Measurements from ENCODE around the gene IMPACT. TPM values are rescaled to one million over a fixed set of nuclear protein-coding genes. Genes with fewer than 3 reads are reported as not detected.

IMPACT gene
- total and polyA plus RNA-seq, 2 donors: 17.1 to 17.5 TPM

- 89% methylated on average over 7 of the region's 7 CpGs for WGBS
- no peak overlapping the region for H3K4me3 ChIP-seq (ENCODE audit: low read length in 2 of 2)
- H3K9me3 ChIP-seq (ENCODE audit: control insufficient read depth in 2 of 2, insufficient read depth in 1 of 2, low read length in 1 of 2): no peaks in the 10 kb centered on the region
- H3K36me3 ChIP-seq (ENCODE audit: control insufficient read depth in 2 of 2, insufficient read depth in 2 of 2, low read length in 1 of 2): no peaks in the 10 kb centered on the region
- no peaks in the 10 kb centered on the region for H3K4me1 ChIP-seq (ENCODE audit: control insufficient read depth in 2 of 2, insufficient read depth in 2 of 2, low read length in 2 of 2)
- no peak overlapping the region for H3K27ac ChIP-seq (ENCODE audit: low read depth in 1 of 2, low read length in 1 of 2)
- DNase-seq (ENCODE audit: low read depth in 6 of 9, low spot score in 9 of 9): no peak
- H3K27me3 ChIP-seq (ENCODE audit: control insufficient read depth in 2 of 2, insufficient read depth in 1 of 2, low read length in 1 of 2): no peaks in the 10 kb centered on the region
Observed at GRCh38 chr18:24479371-24479770, 52.9 kb downstream of the IMPACT start.

DNA sequence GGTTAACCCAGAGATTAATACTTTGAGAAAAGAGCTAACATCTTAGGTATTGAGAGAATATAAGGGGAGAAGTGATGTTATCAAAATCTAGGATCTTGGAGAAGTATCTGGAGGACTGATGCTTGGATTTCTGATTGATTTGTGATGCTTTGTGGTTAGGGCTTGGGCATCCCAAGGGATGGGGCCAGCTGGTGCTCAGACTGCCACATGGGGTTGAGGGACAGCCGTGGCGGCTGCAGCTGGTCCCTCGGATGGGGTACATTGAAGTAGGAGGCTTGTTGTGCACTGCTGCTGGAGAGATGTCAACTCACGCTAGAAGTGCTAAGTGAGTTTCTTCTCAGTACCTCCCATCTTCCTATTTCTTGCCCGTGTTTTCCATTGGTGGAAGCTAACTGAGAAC, 56.4 kb downstream of the IMPACT start:
- 97% methylated on average over 5 of the region's 5 CpGs for WGBS
- Histone ChIP-seq H3K36me3 (ENCODE audit: control insufficient read depth in 2 of 2, insufficient read depth in 2 of 2, low read length in 1 of 2) (no peaks in the 10 kb centered on the region), H3K9me3 (ENCODE audit: control insufficient read depth in 2 of 2, insufficient read depth in 1 of 2, low read length in 1 of 2) (no peaks in the 10 kb centered on the region), H3K4me1 (ENCODE audit: control insufficient read depth in 2 of 2, insufficient read depth in 2 of 2, low read length in 2 of 2) (no peaks in the 10 kb centered on the region), H3K4me3 (ENCODE audit: low read length in 2 of 2) (no peak overlapping the region), H3K27me3 (ENCODE audit: control insufficient read depth in 2 of 2, insufficient read depth in 1 of 2, low read length in 1 of 2) (peaks cover 0 to 2% of the 10 kb centered on the region in 2 donors), H3K27ac (ENCODE audit: low read depth in 1 of 2, low read length in 1 of 2) (no peak overlapping the region)
- DNase-seq (ENCODE audit: low read depth in 6 of 9, low spot score in 9 of 9): no peak

- H3K27me3 ChIP-seq (ENCODE audit: control insufficient read depth in 2 of 2, insufficient read depth in 1 of 2, low read length in 1 of 2): peaks cover 0 to 2% of the 10 kb centered on the region in 2 donors
- DNase-seq (ENCODE audit: low read depth in 6 of 9, low spot score in 9 of 9): no peak
- H3K36me3 ChIP-seq (ENCODE audit: control insufficient read depth in 2 of 2, insufficient read depth in 2 of 2, low read length in 1 of 2): no peaks in the 10 kb centered on the region
- WGBS: 98% methylated on average over 3 of the region's 3 CpGs
- H3K9me3 ChIP-seq (ENCODE audit: control insufficient read depth in 2 of 2, insufficient read depth in 1 of 2, low read length in 1 of 2): no peaks in the 10 kb centered on the region
- no peaks in the 10 kb centered on the region for H3K4me1 ChIP-seq (ENCODE audit: control insufficient read depth in 2 of 2, insufficient read depth in 2 of 2, low read length in 2 of 2)
- no peak overlapping the region for H3K27ac ChIP-seq (ENCODE audit: low read depth in 1 of 2, low read length in 1 of 2)
- H3K4me3 ChIP-seq (ENCODE audit: low read length in 2 of 2): no peak overlapping the region
Observed at GRCh38 chr18:24485681-24486080, 59.2 kb downstream of the IMPACT start.

DNA sequence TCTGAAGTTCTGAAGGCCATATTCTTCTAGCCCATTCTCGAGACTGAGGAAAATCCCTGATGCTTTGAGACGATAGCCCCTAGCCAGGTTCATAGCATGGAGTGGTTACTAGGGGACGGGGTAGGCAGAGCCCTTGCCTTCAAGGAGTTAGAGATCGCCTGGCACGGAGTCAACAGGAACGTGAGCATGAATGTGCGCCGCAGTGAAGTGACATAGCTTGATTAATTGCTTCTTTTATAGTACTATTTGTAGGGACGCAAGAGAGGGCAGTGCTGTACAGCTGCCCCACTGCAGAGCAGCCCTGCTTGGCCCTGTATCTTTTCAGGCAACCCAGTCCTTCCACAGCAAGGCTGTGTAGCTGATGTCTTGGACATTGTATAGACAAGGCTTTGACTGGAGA, 60.2 kb downstream of the IMPACT start:
- H3K27ac ChIP-seq (ENCODE audit: low read depth in 1 of 2, low read length in 1 of 2): no peak overlapping the region
- H3K27me3 ChIP-seq (ENCODE audit: control insufficient read depth in 2 of 2, insufficient read depth in 1 of 2, low read length in 1 of 2): peaks cover 0 to 2% of the 10 kb centered on the region in 2 donors
- H3K36me3 ChIP-seq (ENCODE audit: control insufficient read depth in 2 of 2, insufficient read depth in 2 of 2, low read length in 1 of 2): no peaks in the 10 kb centered on the region
- peaks cover under 1 to 1% of the 10 kb centered on the region in 2 donors for H3K4me1 ChIP-seq (ENCODE audit: control insufficient read depth in 2 of 2, insufficient read depth in 2 of 2, low read length in 2 of 2)
- H3K4me3 ChIP-seq (ENCODE audit: low read length in 2 of 2): no peak overlapping the region
- no peak for DNase-seq (ENCODE audit: low read depth in 6 of 9, low spot score in 9 of 9)
- no peaks in the 10 kb centered on the region for H3K9me3 ChIP-seq (ENCODE audit: control insufficient read depth in 2 of 2, insufficient read depth in 1 of 2, low read length in 1 of 2)
- 81% methylated on average over 9 of the region's 9 CpGs for WGBS

DNA sequence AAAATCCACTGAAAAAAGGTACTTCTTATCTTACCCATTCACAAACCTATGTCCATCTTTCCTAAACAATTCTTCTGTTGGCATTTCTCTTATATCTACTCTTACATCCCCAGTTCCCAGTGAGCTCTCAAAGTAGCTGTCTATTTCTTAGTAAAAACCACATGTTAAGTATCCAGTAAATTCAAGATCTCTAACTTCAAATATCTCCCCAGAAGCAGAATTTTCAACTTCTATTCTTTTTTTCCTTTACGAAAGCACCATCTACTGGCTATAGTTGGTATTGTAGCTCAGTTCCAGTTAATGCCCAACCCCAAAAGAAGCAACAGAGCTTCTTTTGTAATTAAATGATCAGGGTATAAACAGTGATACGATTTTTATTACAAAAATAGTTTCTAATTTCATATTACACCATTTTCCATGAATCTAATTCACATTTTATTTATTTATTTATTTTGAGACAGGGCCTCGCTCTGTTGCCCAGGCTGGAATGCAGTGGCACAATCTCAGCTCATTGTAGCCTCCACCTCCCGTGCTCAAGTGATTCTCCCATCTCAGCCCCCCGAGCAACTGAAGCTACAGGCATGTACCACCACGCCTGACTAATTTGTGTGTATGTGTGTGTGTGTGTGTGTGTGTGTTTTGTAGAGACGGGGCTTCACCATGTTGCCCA, 62.5 kb downstream of the IMPACT start:
- DNase-seq (ENCODE audit: low read depth in 6 of 9, low spot score in 9 of 9): peak in 7 of 9 donors; percentile 13 to 75 (median 47)

DNA sequence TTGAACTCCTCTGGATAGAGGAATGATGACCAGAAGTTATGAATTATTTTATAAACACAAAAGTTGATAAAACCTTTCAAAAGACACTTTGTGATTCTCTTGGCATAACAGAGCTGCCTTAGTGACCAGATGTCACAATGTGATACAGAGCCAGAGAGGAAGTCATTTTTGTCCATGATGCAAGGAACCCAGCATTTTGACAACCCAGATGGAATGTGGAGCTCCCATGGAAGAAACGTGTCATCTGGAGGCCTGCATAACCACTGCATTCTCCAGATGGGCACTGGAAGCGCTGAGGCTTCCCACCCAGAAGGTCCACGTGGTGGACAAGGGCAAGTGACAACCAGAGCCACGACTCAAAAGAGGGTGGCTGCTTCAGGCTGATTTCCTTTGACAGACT, 64.1 kb downstream of the IMPACT start:
- Histone ChIP-seq H3K27me3 (ENCODE audit: control insufficient read depth in 2 of 2, insufficient read depth in 1 of 2, low read length in 1 of 2) (peaks cover 0 to 2% of the 10 kb centered on the region in 2 donors), H3K36me3 (ENCODE audit: control insufficient read depth in 2 of 2, insufficient read depth in 2 of 2, low read length in 1 of 2) (no peaks in the 10 kb centered on the region), H3K9me3 (ENCODE audit: control insufficient read depth in 2 of 2, insufficient read depth in 1 of 2, low read length in 1 of 2) (no peaks in the 10 kb centered on the region), H3K4me3 (ENCODE audit: low read length in 2 of 2) (no peak overlapping the region), H3K4me1 (ENCODE audit: control insufficient read depth in 2 of 2, insufficient read depth in 2 of 2, low read length in 2 of 2) (peaks cover 6 to 10% of the 10 kb centered on the region in 2 donors), H3K27ac (ENCODE audit: low read depth in 1 of 2, low read length in 1 of 2) (no peak overlapping the region)
- WGBS: 82% methylated on average over 4 of the region's 4 CpGs
- no peak for DNase-seq (ENCODE audit: low read depth in 6 of 9, low spot score in 9 of 9)

More for the DNA sequence above, 62.5 kb downstream of the IMPACT start:
- peaks cover 0 to 2% of the 10 kb centered on the region in 2 donors for H3K27me3 ChIP-seq (ENCODE audit: control insufficient read depth in 2 of 2, insufficient read depth in 1 of 2, low read length in 1 of 2)
- no peaks in the 10 kb centered on the region for H3K9me3 ChIP-seq (ENCODE audit: control insufficient read depth in 2 of 2, insufficient read depth in 1 of 2, low read length in 1 of 2)
- H3K27ac ChIP-seq (ENCODE audit: low read depth in 1 of 2, low read length in 1 of 2): no peak overlapping the region
- WGBS: 54% methylated on average over 7 of the region's 7 CpGs
- H3K4me1 ChIP-seq (ENCODE audit: control insufficient read depth in 2 of 2, insufficient read depth in 2 of 2, low read length in 2 of 2): peaks cover 6 to 10% of the 10 kb centered on the region in 2 donors
- no peak overlapping the region for H3K4me3 ChIP-seq (ENCODE audit: low read length in 2 of 2)
- H3K36me3 ChIP-seq (ENCODE audit: control insufficient read depth in 2 of 2, insufficient read depth in 2 of 2, low read length in 1 of 2): no peaks in the 10 kb centered on the region

- Histone ChIP-seq H3K4me1 (ENCODE audit: control insufficient read depth in 2 of 2, insufficient read depth in 2 of 2, low read length in 2 of 2) (peaks cover 6 to 10% of the 10 kb centered on the region in 2 donors), H3K4me3 (ENCODE audit: low read length in 2 of 2) (no peak overlapping the region), H3K27me3 (ENCODE audit: control insufficient read depth in 2 of 2, insufficient read depth in 1 of 2, low read length in 1 of 2) (no peaks in the 10 kb centered on the region), H3K36me3 (ENCODE audit: control insufficient read depth in 2 of 2, insufficient read depth in 2 of 2, low read length in 1 of 2) (no peaks in the 10 kb centered on the region), H3K9me3 (ENCODE audit: control insufficient read depth in 2 of 2, insufficient read depth in 1 of 2, low read length in 1 of 2) (no peaks in the 10 kb centered on the region), H3K27ac (ENCODE audit: low read depth in 1 of 2, low read length in 1 of 2) (no peak overlapping the region)
- 74% methylated on average over 21 of the region's 21 CpGs for WGBS
- peak in 5 of 9 donors; percentile 14 to 68 (median 34) for DNase-seq (ENCODE audit: low read depth in 6 of 9, low spot score in 9 of 9)
Observed at GRCh38 chr18:24491927-24492834, 65.7 kb downstream of the IMPACT start.

GRCh38 chr18:24494586-24494985, 68.1 kb downstream of the IMPACT start:
- Histone ChIP-seq H3K27ac (ENCODE audit: low read depth in 1 of 2, low read length in 1 of 2) (no peak overlapping the region), H3K27me3 (ENCODE audit: control insufficient read depth in 2 of 2, insufficient read depth in 1 of 2, low read length in 1 of 2) (no peaks in the 10 kb centered on the region), H3K4me3 (ENCODE audit: low read length in 2 of 2) (no peak overlapping the region), H3K4me1 (ENCODE audit: control insufficient read depth in 2 of 2, insufficient read depth in 2 of 2, low read length in 2 of 2) (peaks cover 6 to 10% of the 10 kb centered on the region in 2 donors), H3K9me3 (ENCODE audit: control insufficient read depth in 2 of 2, insufficient read depth in 1 of 2, low read length in 1 of 2) (no peaks in the 10 kb centered on the region), H3K36me3 (ENCODE audit: control insufficient read depth in 2 of 2, insufficient read depth in 2 of 2, low read length in 1 of 2) (no peaks in the 10 kb centered on the region)
- 92% methylated on average over 2 of the region's 2 CpGs for WGBS
- DNase-seq (ENCODE audit: low read depth in 6 of 9, low spot score in 9 of 9): no peak
